K562 (cell line): Measurements from ENCODE around the gene DCST1. TPM values are rescaled to one million over a fixed set of nuclear protein-coding genes. Genes with fewer than 3 reads are reported as not detected.

Experiments
- ARID3B ChIP-seq: fragments of 250-450 bp; sonication (Bioruptor Pico); IDR thresholded peaks from 2 replicates; pipeline ENCODE4 v1.4.0; 2020; ENCODE audit warnings: borderline replicate concordance
- ATF4 ChIP-seq: fragments of 450-650 bp; formaldehyde crosslinking; IDR thresholded peaks from 2 replicates; pipeline ENCODE4 v1.4.0; 2022; ENCODE audit warnings: mild to moderate bottlenecking, moderate library complexity
- BRD9 ChIP-seq: fragments of 450-650 bp; IDR thresholded peaks from 2 replicates; pipeline ENCODE4 v1.6.1; 2018; ENCODE audit warnings: low read depth; ENCODE audit not compliant: partially characterized antibody
- CCAR2 ChIP-seq: fragments of 200-400 bp; formaldehyde crosslinking; IDR thresholded peaks from 2 replicates; pipeline ENCODE4 v1.6.1; 2017; ENCODE audit warnings: mild to moderate bottlenecking, low read depth, low read length
- CEBPB ChIP-seq: fragments of 450-650 bp; IDR thresholded peaks from 2 replicates; pipeline ENCODE4 v1.6.1; 2016; ENCODE audit warnings: missing genetic modification characterization, missing compliant biosample characterization
- FOXA3 ChIP-seq, 2 experiments: fragments of 450-650 bp in 1 of 2; sonication (generic) in 1 of 2; formaldehyde crosslinking; IDR thresholded peaks in 1 of 2; conservative IDR thresholded peaks in 1 of 2; 2 replicates each; pipeline versions ENCODE4 v1.4.0 to v1.8.0; 2020 to 2022; ENCODE audit warnings: mild to moderate bottlenecking in 2 of 2, missing genetic modification reagents in 1 of 2
- KAT8 ChIP-seq: fragments of 450-650 bp; IDR thresholded peaks from 2 replicates; pipeline ENCODE4 v1.6.1; 2016; ENCODE audit warnings: low read depth, mild to moderate bottlenecking
- MNT ChIP-seq, 2 experiments: fragments of 450-650 bp; conservative IDR thresholded peaks; 2 replicates each; pipeline ENCODE4 v1.6.1; 2017; ENCODE audit warnings: mild to moderate bottlenecking in 2 of 2, moderate library complexity in 2 of 2
- U2AF1 ChIP-seq: fragments of 200-400 bp; formaldehyde crosslinking; optimal IDR thresholded peaks from 2 replicates; pipeline ENCODE3; 2017; ENCODE audit warnings: mild to moderate bottlenecking, low read depth, low read length, moderate library complexity
- ZFPM2 ChIP-seq: fragments of 250-450 bp; sonication (Bioruptor Pico); IDR thresholded peaks from 2 replicates; pipeline ENCODE4 v1.5.1; 2022; ENCODE audit warnings: mild to moderate bottlenecking
- ZNF57 ChIP-seq: fragments of 450-650 bp; formaldehyde crosslinking; IDR thresholded peaks from 2 replicates; pipeline ENCODE4 v1.4.0; 2020; ENCODE audit warnings: mild to moderate bottlenecking, moderate library complexity
- polyA plus RNA-seq, 8 experiments: library from polyadenylated mRNA; depleted of rRNA in 4 of 8; stranded (reverse) in 5 of 8; unstranded in 3 of 8; fragments of >200 nt; fragmentation: Nextera tagmentation in 2 of 8; fragmentation: Illumina TruSeq in 1 of 8; extraction: Ambion mirVana in 2 of 8; extraction: Trizol in 1 of 8; gene quantifications; 2 replicates each; pipeline versions ENCODE4 v1.2.1 to v1.2.3, GENCODE V29; 2011 to 2014; ENCODE audit warnings: inconsistent platforms in 1 of 8, missing spikeins in 1 of 8
- total RNA-seq, 7 experiments: library from RNA; depleted of rRNA in 6 of 7; stranded (reverse); fragments of >200 nt in 6 of 7; fragmentation: Illumina TruSeq in 2 of 7; extraction: Trizol in 2 of 7; gene quantifications; 2 replicates each; pipeline versions ENCODE4 v1.2.1 to v1.2.3, GENCODE V29; 2011 to 2021; ENCODE audit warnings: low replicate concordance in 1 of 7

Gene DCST1
- total and polyA plus RNA-seq, 9 of the 15 experiments (the other 6 are each of a cell fraction or from before 2014, with no cell fraction given): not detected

GRCh38 chr1:155075535-155075934, 41.9 kb downstream of the DCST1 start (continued):
- TF ChIP-seq ZFPM2 (CRISPR knock-in tag) (no peak), BRD9 (no peak), MNT (conservative IDR thresholded peaks at IDR 0.05) (no peak), CEBPB (tag) (no peak), FOXA3 (CRISPR knock-in tag; conservative IDR thresholded peaks at IDR 0.05 in 1 of 2, IDR thresholded peaks at IDR 0.05 in 1 of 2) (no peak), KAT8 (no peak), ARID3B (no peak), CCAR2 (no peak), ZNF57 (CRISPR knock-in tag) (no peak), U2AF1 (no peak), ATF4 (no peak)
